Measurements from ENCODE around the gene TSTD1.

DNA sequence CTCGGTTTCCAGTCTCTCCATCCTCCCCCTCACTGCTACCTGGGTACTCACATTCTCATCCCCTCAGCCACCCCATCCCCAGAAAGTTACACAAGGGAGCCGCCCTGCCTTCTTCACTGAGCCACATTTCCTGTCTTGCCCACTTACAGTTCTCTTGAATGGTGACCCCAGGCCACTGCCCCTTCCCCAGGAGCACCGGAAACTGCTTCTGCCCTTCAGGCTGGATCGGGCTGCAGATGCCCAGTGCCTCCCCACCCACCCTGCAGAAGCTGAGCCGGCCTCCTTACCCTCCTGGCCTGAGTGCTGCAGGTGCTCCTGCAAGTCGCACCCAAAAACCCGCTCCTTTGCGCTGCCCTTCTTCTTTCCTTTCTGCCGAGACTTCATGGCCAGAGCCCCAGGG is 30.5 kb upstream of the TSTD1 start:
- no peak for TF ChIP-seq EZH2 (IDR thresholded peaks at IDR 0.05)
- TF ChIP-seq POLR2AphosphoS5 (IDR thresholded peaks at IDR 0.05; ENCODE audit: borderline replicate concordance, low read depth, low read length), result no peak
- TF ChIP-seq FOXP2 (optimal IDR thresholded peaks at IDR 0.05; ENCODE audit: control extremely low read depth, extremely low read length, insufficient read depth), result no peak
